Heart left ventricle (tissue), 13 donors: ENCODE measurements around the gene KCNJ10.

ENCODE experiments used
- CTCF ChIP-seq, 12 donors: fragments of 200-600 bp; sonication (generic) in 4 of 12; IDR thresholded peaks; one replicate each; pipeline versions ENCODE4 v1.5.0 to v1.8.0; 2018 to 2022; ENCODE audit warnings: antibody characterized with exemption in 12 of 12, mild to moderate bottlenecking in 5 of 12
- POLR2A ChIP-seq, 2 donors: fragments of 450-650 bp; IDR thresholded peaks; one replicate each; pipeline ENCODE4 v1.6.1; 2017; ENCODE audit warnings: antibody characterized with exemption in 2 of 2, mild to moderate bottlenecking in 2 of 2, moderate library complexity in 2 of 2
- donor health status: ischemic (EF 13 %, LVEDD 7.1; RV severe dilation, severe dysfunction).
- donor health status: DM: no; HTN: yes; CAD: no.
- donor health status: DM: no; HTN: no; CAD: no.
- donor health status: ischemic (EF 25% LVEDD 6.9; RV normal size, moderate dysfunction).
- donor health status: ischemic (EF 25% LVEDD 5.7; RV mildly dilated, moderate dysfunction).
- donor health status: ischemic (EF 35%, LVEDD 5.7; RV mildly dilated, moderate dysfunction).
- donor health status: nonischemic (EF 11% LVEDD 7.7; RV severe dilation, severe dysfunction).
- donor health status: DM: yes; HTN: yes; CAD: no.
- donor health status: PGD.
- donor health status: ischemic (EF 29% LVEDD 5.4; RV normal size, mild dysfunction).
- donor health status: nonischemic (EF 23%, LVEDD 6.1; RV moderate dilation, normal function).

GRCh38 chr1:160079448-160079847 lies 9.5 kb upstream of the KCNJ10 start:
- TF ChIP-seq POLR2A (IDR thresholded peaks at IDR 0.05): no peak
- TF ChIP-seq CTCF (IDR thresholded peaks at IDR 0.05): no peak
